CD4-positive, alpha-beta T cell treated with Interleukin-17A for 4 hours (primary cell): ENCODE results near the gene TNFSF4.
"Not testable (repeated sequence)": the region's sequence is repeated elsewhere in the genome, so short reads cannot be mapped to it uniquely, and the experiment has no call there.

Source experiments
- DNase-seq: peaks from one replicate; pipeline ENCODE4 v3.0.0-alpha.2; 2020; ENCODE audit warnings: mixed read lengths

TNFSF4 gene

DNA sequence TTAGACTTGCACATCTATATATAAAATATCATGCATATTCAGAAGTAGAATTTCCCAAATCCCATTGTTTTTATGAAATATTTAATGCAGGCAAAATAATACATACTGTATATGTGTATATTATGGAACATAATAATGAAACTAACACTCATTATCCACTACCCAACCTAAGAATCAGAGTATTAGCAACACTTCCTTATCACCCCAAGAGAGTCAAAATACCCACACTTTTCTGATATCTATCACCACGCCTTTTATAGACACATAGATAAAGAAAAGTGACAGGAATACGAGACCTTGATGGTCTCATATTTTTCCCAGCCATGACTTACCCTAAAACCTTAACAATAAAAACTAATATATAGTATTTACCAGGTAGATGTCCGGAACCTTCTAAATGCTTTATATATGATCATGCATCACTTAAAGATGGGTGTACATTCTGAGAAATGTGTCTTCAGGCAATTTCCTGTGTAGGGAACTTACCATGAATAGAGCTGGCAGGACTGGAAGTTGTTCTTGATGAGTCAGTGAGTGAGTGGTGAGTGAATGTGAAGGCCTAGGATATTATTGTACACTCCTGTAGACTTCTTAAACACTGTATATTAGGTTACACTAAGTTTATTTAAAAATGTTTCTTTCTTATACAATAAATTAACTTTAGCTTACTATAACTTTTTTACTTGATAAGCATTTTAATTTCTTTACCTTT lies 45.5 kb downstream of the TNFSF4 start:
- DNase-seq = no peak

GRCh38 chr1:173153964-173154363 lies 53.2 kb downstream of the TNFSF4 start:
- DNase-seq = not testable (repeated sequence)

DNA sequence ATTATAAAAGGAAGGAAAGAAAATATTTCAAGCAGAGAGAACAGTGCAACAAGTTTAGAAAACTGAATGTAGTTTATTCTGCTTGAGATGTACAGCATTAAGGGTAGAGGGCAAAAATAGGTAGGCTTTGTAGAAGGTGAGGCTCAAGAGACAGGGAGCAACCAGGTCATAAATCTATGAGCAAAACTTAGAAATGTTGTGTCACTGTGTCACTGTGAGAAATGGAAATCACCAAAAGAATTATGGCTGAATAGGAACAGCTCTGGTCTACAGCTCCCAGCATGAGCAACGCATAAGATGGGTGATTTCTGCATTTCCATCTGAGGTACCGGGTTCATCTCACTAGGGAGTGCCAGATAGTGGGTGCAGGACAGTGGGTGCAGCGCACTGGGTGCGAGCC lies 53.6 kb downstream of the TNFSF4 start:
- DNase-seq = no peak

GRCh38 chr1:173152598-173152997 lies 54.5 kb downstream of the TNFSF4 start:
- no peak for DNase-seq

GRCh38 chr1:173150795-173151194 lies 56.3 kb downstream of the TNFSF4 start:
- no peak for DNase-seq

DNA sequence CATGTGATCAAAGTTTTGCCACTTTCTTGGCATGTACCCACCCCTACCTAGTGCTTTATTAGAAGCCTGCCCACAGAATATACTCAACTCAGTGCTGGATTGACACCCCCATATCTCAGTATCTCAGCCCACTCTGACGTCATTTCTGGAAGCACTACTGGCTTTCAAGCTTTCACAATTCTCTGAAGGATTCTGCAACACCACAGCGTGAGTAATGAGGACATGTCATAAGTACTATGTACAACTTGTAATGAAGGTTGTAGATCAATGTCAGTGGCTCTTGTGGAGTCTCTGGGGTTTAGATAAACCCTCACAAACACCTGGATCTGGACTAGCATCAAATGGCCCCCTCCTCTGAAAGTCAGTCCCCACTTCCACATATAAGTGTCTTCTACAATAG lies 57.2 kb downstream of the TNFSF4 start:
- DNase-seq = no peak

DNA sequence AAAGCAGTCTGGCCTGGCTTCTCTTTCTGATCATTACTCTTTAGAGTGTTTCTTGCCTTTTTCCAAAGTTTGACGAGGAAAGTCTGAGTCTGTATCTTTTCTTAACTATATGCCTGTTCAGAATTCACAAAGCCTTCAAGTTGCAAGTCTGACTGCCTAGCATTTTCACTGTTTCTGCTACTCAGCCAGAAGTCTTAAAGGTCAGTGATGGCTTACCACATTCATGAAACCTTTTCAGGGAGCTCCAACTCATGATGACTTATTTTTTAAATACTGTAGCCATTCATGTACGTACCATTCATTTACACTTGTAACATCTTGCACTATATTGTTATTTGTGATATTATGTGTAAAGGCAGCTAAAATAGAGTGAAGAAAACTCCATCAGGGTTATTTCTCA lies 58.2 kb downstream of the TNFSF4 start:
- DNase-seq = no peak

DNA sequence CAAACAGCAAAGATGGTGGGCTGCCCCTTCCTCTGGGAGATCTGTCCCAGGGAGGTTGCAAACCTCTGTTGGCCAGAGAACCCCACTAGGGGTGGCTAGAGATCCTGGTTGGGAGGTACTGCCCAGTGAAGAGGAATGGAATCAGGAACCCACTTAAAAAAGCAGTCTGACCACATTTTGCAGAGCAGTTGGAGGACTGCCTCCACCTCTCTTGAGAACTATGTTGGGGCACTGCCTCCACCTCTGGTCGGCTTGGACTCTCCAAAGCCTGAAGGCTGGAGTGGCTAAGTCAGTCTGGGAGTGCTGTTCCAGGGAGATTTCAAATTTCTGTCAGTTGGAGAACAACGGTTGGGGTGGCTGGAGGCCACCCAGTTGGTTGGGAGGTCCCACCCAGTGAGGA lies 58.6 kb downstream of the TNFSF4 start:
- no peak for DNase-seq

DNA sequence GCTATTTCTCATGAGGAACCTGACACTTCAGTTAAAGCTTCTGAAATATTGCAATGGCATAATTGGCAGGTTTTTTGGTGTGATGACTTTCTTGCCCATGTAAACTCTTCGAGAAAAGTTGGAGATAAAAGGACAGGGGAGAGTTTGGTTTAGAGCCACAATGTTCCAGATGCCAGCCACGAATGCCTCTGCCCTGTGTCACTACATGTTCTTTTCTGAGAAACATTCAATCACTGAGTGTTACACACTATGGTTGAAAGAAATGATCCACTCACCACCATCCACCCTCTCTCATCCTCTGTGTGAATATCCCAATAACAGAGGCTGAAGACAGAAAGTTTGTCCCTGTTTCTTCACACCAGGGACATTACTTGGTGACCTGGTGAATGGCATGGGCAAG lies 66.4 kb downstream of the TNFSF4 start:
- no peak for DNase-seq

GRCh38 chr1:173139706-173140105 lies 67.4 kb downstream of the TNFSF4 start:
- no peak for DNase-seq

DNA sequence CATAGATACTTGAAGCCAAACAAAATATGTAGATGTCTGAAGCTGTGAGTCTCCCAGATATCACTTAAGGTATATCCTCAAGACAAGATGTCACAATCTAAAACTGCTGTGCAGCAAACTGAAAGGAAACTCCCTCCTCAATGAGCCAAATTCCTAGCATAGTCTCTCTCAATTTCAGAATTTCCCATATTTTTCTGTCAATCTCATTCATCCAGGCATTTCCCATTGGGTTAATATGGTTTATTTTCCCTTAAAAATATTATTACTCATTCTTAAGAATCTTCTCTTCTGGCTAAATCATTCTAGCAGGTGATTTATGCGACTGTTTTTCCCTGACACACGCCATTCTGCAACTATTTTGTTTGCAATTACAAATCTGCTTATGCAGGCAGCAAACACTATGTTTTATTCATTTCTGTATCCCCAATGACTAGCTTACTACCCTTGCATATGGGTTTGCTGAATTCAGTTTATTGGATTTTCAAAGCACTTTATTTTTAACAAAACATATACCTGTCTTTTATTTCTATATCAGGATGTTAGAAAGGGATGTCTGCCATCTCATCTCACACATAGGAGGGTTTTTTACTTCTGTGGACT lies 69.9 kb downstream of the TNFSF4 start:
- no peak for DNase-seq

DNA sequence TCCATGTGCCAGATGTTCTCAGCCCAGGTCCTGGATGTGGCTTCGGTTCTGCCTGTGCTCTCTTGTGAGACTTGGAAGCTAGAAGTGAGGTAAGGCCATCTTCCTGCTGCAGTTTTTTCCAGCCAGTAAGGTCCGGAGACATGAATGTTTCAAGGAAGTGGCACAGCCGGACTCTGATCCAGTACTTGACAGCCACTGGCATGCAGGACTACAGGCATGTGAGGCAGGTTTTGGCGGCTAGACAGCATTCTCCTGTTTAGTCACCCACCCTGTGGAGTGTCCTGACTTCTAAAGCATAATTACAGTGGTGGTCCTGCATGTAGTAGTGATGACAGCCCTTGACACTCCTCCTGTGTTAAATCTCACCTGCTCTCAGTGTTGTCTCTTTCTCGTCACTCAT lies 72.3 kb downstream of the TNFSF4 start:
- DNase-seq = no peak

GRCh38 chr1:173134029-173134428 lies 73.1 kb downstream of the TNFSF4 start:
- DNase-seq = no peak
